H1 (cell line): ENCODE results near the gene NUAK1. TPM values are rescaled to one million over a fixed set of nuclear protein-coding genes. Genes with fewer than 3 reads are reported as not detected.

Source experiments
- CTCF ChIA-PET: fragments of 300-600 bp; sonication (Branson Sonifier 250); formaldehyde crosslinking; loops from one replicate; lab custom pipeline; 2021; ENCODE audit not compliant: partially characterized antibody; lab: Charles Lee
- POLR2A ChIA-PET: fragments of 300-600 bp; sonication (Branson Sonifier 250); formaldehyde crosslinking; loops from one replicate; lab custom pipeline; 2021; ENCODE audit warnings: inconsistent platforms; ENCODE audit not compliant: partially characterized antibody; lab: Charles Lee
- DNase-seq, 2 experiments: peaks; one replicate each; pipeline versions ENCODE4 v3.0.0 to v3.0.0-alpha.2; 2010 to 2022; ENCODE audit warnings: low spot score in 2 of 2, low read depth in 1 of 2, mixed read lengths in 1 of 2
- FAIRE-seq: peaks from 2 replicates; lab custom pipeline; 2011; peaks lifted over from hg19 to GRCh38; lab: Jason Lieb, UNC
- H2AFZ ChIP-seq: 2 replicates; pipeline ENCODE4 v1.8.1; 2012; ENCODE audit warnings: low read length, inconsistent platforms
- H2AK5ac ChIP-seq: 2 replicates; pipeline ENCODE4 v1.6.1; 2013; ENCODE audit warnings: low read depth, low read length
- H2BK120ac ChIP-seq: replicated peaks from 2 replicates; pipeline ENCODE3; 2013; ENCODE audit warnings: low read depth, low read length, inconsistent platforms
- H2BK12ac ChIP-seq: 2 replicates; pipeline ENCODE4 v1.6.1; 2013; ENCODE audit warnings: low read depth, low read length
- H2BK15ac ChIP-seq: 2 replicates; pipeline ENCODE4 v1.6.1; 2013; ENCODE audit warnings: low read length
- H2BK20ac ChIP-seq: 2 replicates; pipeline ENCODE4 v1.6.1; 2013; ENCODE audit warnings: low read length
- H2BK5ac ChIP-seq: 2 replicates; pipeline ENCODE4 v1.6.1; 2013; ENCODE audit warnings: low read depth, low read length
- H3K14ac ChIP-seq: 2 replicates; pipeline ENCODE4 v1.6.1; 2013; ENCODE audit warnings: inconsistent platforms; ENCODE audit not compliant: insufficient read length
- H3K18ac ChIP-seq: 2 replicates; pipeline ENCODE4 v1.6.1; 2013; ENCODE audit warnings: low read length; ENCODE audit errors: extremely low read depth
- H3K23ac ChIP-seq: 2 replicates; pipeline ENCODE4 v1.6.1; 2013; ENCODE audit warnings: inconsistent platforms; ENCODE audit not compliant: insufficient read length
- H3K23me2 ChIP-seq: 2 replicates; pipeline ENCODE4 v1.6.1; 2013; ENCODE audit warnings: low read depth, low read length
- H3K27ac ChIP-seq: 2 replicates; pipeline ENCODE4 v1.6.1; 2011; ENCODE audit warnings: low read depth, low read length, inconsistent platforms
- H3K27me3 ChIP-seq, 4 experiments: replicated peaks in 1 of 4; 1 replicate in 1 of 4; 2 replicates in 3 of 4; pipeline versions ENCODE4 v1.6.1 to v1.8.1; 2011 to 2013; ENCODE audit warnings: low read length in 3 of 4, mild to moderate bottlenecking in 3 of 4, inconsistent platforms in 2 of 4, mixed read lengths in 2 of 4, moderate library complexity in 1 of 4; ENCODE audit not compliant: control insufficient read depth in 3 of 4, insufficient read depth in 3 of 4; ENCODE audit errors: extremely low read depth in 1 of 4
- H3K36me3 ChIP-seq, 4 experiments: 2 replicates each; pipeline versions ENCODE4 v1.6.1 to v1.8.1; 2011 to 2013; ENCODE audit warnings: mild to moderate bottlenecking in 4 of 4, low read length in 3 of 4, moderate library complexity in 2 of 4, control low read depth in 1 of 4, inconsistent platforms in 1 of 4; ENCODE audit not compliant: insufficient read depth in 4 of 4, control insufficient read depth in 2 of 4
- H3K4ac ChIP-seq: replicated peaks from 2 replicates; pipeline ENCODE3; 2013; ENCODE audit warnings: low read length, low read depth, mixed read lengths, inconsistent platforms; ENCODE audit not compliant: insufficient read length
- H3K4me1 ChIP-seq, 4 experiments: replicated peaks in 1 of 4; 1 replicate in 1 of 4; 2 replicates in 3 of 4; pipeline versions ENCODE4 v1.6.1 to v1.8.1; 2011 to 2013; ENCODE audit warnings: low read length in 3 of 4, inconsistent platforms in 2 of 4, mixed read lengths in 1 of 4; ENCODE audit not compliant: insufficient read depth in 4 of 4, control insufficient read depth in 3 of 4
- H3K4me2 ChIP-seq, 2 experiments: 2 replicates each; pipeline versions ENCODE4 v1.6.1 to v1.8.1; 2011 to 2013; ENCODE audit warnings: low read depth in 2 of 2, low read length in 2 of 2, control low read depth in 1 of 2, inconsistent platforms in 1 of 2, mild to moderate bottlenecking in 1 of 2; ENCODE audit not compliant: insufficient read depth in 1 of 2
- H3K4me3 ChIP-seq, 4 experiments: fragments of 200-600, 300-600 bp in 1 of 4; sonication (generic), shearing (Covaris generic), sonication (Bioruptor Twin) in 1 of 4; 2 replicates each; pipeline versions ENCODE4 v1.5.1 to v1.8.1; 2011 to 2016; ENCODE audit warnings: low read length in 4 of 4, low read depth in 3 of 4, control low read depth in 2 of 4, inconsistent platforms in 2 of 4, mild to moderate bottlenecking in 2 of 4, mixed read lengths in 1 of 4, moderate library complexity in 1 of 4; ENCODE audit not compliant: insufficient read depth in 2 of 4; ENCODE audit errors: extremely low read depth in 1 of 4
- H3K56ac ChIP-seq: replicated peaks from 2 replicates; pipeline ENCODE3; 2013; ENCODE audit warnings: low read depth, mild to moderate bottlenecking, mixed read lengths, low read length, inconsistent platforms; ENCODE audit not compliant: insufficient read length
- H3K79me1 ChIP-seq: 2 replicates; pipeline ENCODE4 v1.6.1; 2013; ENCODE audit warnings: low read depth, low read length, control low read depth
- H3K79me2 ChIP-seq, 2 experiments: 2 replicates each; pipeline versions ENCODE4 v1.6.1 to v1.8.1; 2012 to 2013; ENCODE audit warnings: low read length in 2 of 2, mild to moderate bottlenecking in 2 of 2, inconsistent platforms in 1 of 2; ENCODE audit not compliant: insufficient read depth in 2 of 2, control insufficient read depth in 1 of 2
- H3K9ac ChIP-seq, 4 experiments: replicated peaks in 1 of 4; 1 replicate in 1 of 4; 2 replicates in 3 of 4; pipeline versions ENCODE4 v1.6.1 to v1.8.1; 2011 to 2013; ENCODE audit warnings: low read depth in 3 of 4, low read length in 3 of 4, control low read depth in 2 of 4, mild to moderate bottlenecking in 2 of 4, moderate library complexity in 2 of 4, inconsistent platforms in 1 of 4; ENCODE audit errors: extremely low read depth in 1 of 4
- H3K9me3 ChIP-seq, 2 experiments: 2 replicates each; pipeline versions ENCODE4 v1.6.1 to v1.8.1; 2012 to 2013; ENCODE audit warnings: mild to moderate bottlenecking in 2 of 2, moderate library complexity in 2 of 2, control low read depth in 1 of 2, inconsistent platforms in 1 of 2, low read depth in 1 of 2, low read length in 1 of 2, mixed read lengths in 1 of 2; ENCODE audit not compliant: insufficient read depth in 2 of 2
- H4K20me1 ChIP-seq, 2 experiments: replicated peaks in 1 of 2; 2 replicates each; pipeline versions ENCODE3 to v1.8.1; 2011 to 2013; ENCODE audit warnings: inconsistent platforms in 2 of 2, low read length in 2 of 2, mild to moderate bottlenecking in 1 of 2; ENCODE audit not compliant: insufficient read depth in 2 of 2, control insufficient read depth in 1 of 2
- H4K5ac ChIP-seq: 2 replicates; pipeline ENCODE4 v1.6.1; 2013; ENCODE audit warnings: low read length, low read depth, mixed read lengths, inconsistent platforms; ENCODE audit not compliant: insufficient read length
- H4K8ac ChIP-seq: 2 replicates; pipeline ENCODE4 v1.8.0; 2013; ENCODE audit warnings: mild to moderate bottlenecking, moderate library complexity, low read length, inconsistent platforms; ENCODE audit not compliant: insufficient read depth; ENCODE audit errors: extremely low read depth
- H4K91ac ChIP-seq: replicated peaks from 2 replicates; pipeline ENCODE3; 2013; ENCODE audit warnings: low read length, mixed read lengths, inconsistent platforms; ENCODE audit not compliant: insufficient read length
- ASH2L ChIP-seq: fragments of 200-600, 300-600 bp; sonication (generic); IDR thresholded peaks from one replicate; pipeline ENCODE4 v1.7.1; 2017; ENCODE audit warnings: low read length
- CTCF ChIP-seq, 3 experiments: IDR thresholded peaks; 1 replicate in 2 of 3; 2 replicates in 1 of 3; pipeline versions ENCODE4 v1.5.1 to v1.6.1; 2011; ENCODE audit warnings: low read length in 3 of 3, mild to moderate bottlenecking in 3 of 3, inconsistent platforms in 2 of 3, low read depth in 1 of 3, moderate library complexity in 1 of 3; ENCODE audit not compliant: insufficient read depth in 1 of 3; ENCODE audit errors: control extremely low read depth in 1 of 3
- GTF2F1 ChIP-seq: IDR thresholded peaks from 2 replicates; pipeline ENCODE4 v1.6.1; 2012; ENCODE audit warnings: low read depth, low read length, improper control_type of control experiment, borderline replicate concordance
- KDM1A ChIP-seq: fragments of 200-600, 300-600 bp; sonication (generic); IDR thresholded peaks from 2 replicates; pipeline ENCODE4 v1.7.1; 2016; ENCODE audit warnings: mild to moderate bottlenecking, low read length, borderline replicate concordance
- RAD21 ChIP-seq, 2 experiments: IDR thresholded peaks in 1 of 2; conservative IDR thresholded peaks in 1 of 2; 2 replicates each; pipeline ENCODE4 v1.6.1; 2011; ENCODE audit warnings: low read depth in 2 of 2, low read length in 2 of 2, improper control_type of control experiment in 1 of 2, inconsistent platforms in 1 of 2, mild to moderate bottlenecking in 1 of 2, moderate library complexity in 1 of 2
- SP2 ChIP-seq: IDR thresholded peaks from 2 replicates; pipeline ENCODE4 v1.6.1; 2012; ENCODE audit warnings: mild to moderate bottlenecking, low read length, inconsistent platforms
- WGBS, 2 experiments: shearing (Covaris generic) in 1 of 2; methylation state at CpG; one replicate each; pipeline versions ENCODE4 v1.1.6 to v1.1.7; 2013 to 2015; ENCODE audit warnings: low lambda C conversion rate in 2 of 2, mixed read lengths in 2 of 2, inconsistent platforms in 1 of 2, low coverage in 1 of 2, missing lambda C conversion rate in 1 of 2; ENCODE audit not compliant: insufficient replicate concordance in 2 of 2, insufficient coverage in 1 of 2, insufficient read length in 1 of 2; ENCODE audit errors: extremely low coverage in 1 of 2, missing lambda C conversion rate in 1 of 2; 5-methylcytosine and 5-hydroxymethylcytosine counted together
- polyA plus RNA-seq, 7 experiments: library from polyadenylated mRNA; depleted of rRNA in 3 of 7; stranded (reverse) in 5 of 7; unstranded in 2 of 7; fragments of >200 nt in 5 of 7; fragments of 200-250 nt in 2 of 7; gene quantifications; 1 replicate in 5 of 7; 2 replicates in 1 of 7; 4 replicates in 1 of 7; pipeline versions ENCODE4 v1.2.1 to v1.2.3, GENCODE V29; 2011 to 2013; ENCODE audit warnings: missing spikeins in 2 of 7, mixed read lengths in 2 of 7
- total RNA-seq: library from RNA; stranded (reverse); fragmentation: NEBNext Ultra II Directional; extraction: Animal tissue kit (Norgen Biotek cat#: 25700); gene quantifications from 2 replicates; pipeline ENCODE4 v1.2.1, GENCODE V29; 2021

NUAK1 gene
- total and polyA plus RNA-seq, 2 of the 8 experiments (the other 6 are each of a cell fraction or from before 2014, with no cell fraction given), result 6.7 to 18.2 TPM

GRCh38 chr12:106031761-106032622 is 106.8 kb downstream of the NUAK1 start:
- no peaks in the 10 kb centered on the region; a peak in 1 of 7 replicates for H3K27me3 ChIP-seq
- H4K5ac ChIP-seq, result no peak overlapping the region
- no peaks in the 10 kb centered on the region for H3K79me2 ChIP-seq
- H2BK15ac ChIP-seq, result no peak overlapping the region
- H4K8ac ChIP-seq, result no peak overlapping the region
- peaks cover 0 to 8% (median 3%) of the 10 kb centered on the region in 4 experiments; a peak in 4 of 7 replicates for H3K4me1 ChIP-seq
- H3K4me3 ChIP-seq, result no peak overlapping the region
- H2BK12ac ChIP-seq, result no peak overlapping the region
- H2BK120ac ChIP-seq, result no peak overlapping the region
- no peaks in the 10 kb centered on the region for H3K79me1 ChIP-seq
- no peak overlapping the region for H2BK20ac ChIP-seq
- ChIA-PET POLR2A (interaction anchor here (1.1 kb wide), 1 partner anchor 14 kb away, joined by 3 read pairs; no protein-coding TSS in a partner anchor), CTCF (interaction anchor here (0.6 to 2.1 kb wide), 7 partner anchors 13 to 117 kb away, joined by 3 to 9 read pairs (median 3); no protein-coding TSS in a partner anchor)
- H2AK5ac ChIP-seq, result no peak overlapping the region
- no peaks in the 10 kb centered on the region for H3K9me3 ChIP-seq
- no peak overlapping the region for H2AFZ ChIP-seq
- FAIRE-seq (no peak), DNase-seq (no peak)
- no peak overlapping the region for H3K56ac ChIP-seq
- no peaks in the 10 kb centered on the region for H4K20me1 ChIP-seq
- H3K36me3 ChIP-seq, result no peaks in the 10 kb centered on the region
- H4K91ac ChIP-seq, result no peak overlapping the region
- no peak overlapping the region for H3K9ac ChIP-seq
- WGBS, 2 experiments, result 88% methylated on average over 4 of the region's 4 CpGs; no CpG with 5 or more reads in 1 of the 2 experiments
- TF ChIP-seq RAD21 (IDR thresholded peaks at IDR 0.05 in 1 of 2, conservative IDR thresholded peaks at IDR 0.05 in 1 of 2; ENCODE audit: low read depth in 2 of 2, low read length in 2 of 2) (peak; percentile 29 to 58; a peak in 2 of 4 replicates), KDM1A (0 out of 2 replicates have a peak, but pooled peaks have one; percentile 27), CTCF (IDR thresholded peaks at IDR 0.05; ENCODE audit: control extremely low read depth in 1 of 3, insufficient read depth in 1 of 3, low read depth in 1 of 3, low read length in 3 of 3) (peak; percentile 16 to 20 (median 16); a peak in 3 of 4 replicates), ASH2L (no peak), GTF2F1 (no peak), SP2 (no peak)
- no peak overlapping the region for H3K18ac ChIP-seq
- no peak overlapping the region for H3K4me2 ChIP-seq
- no peak overlapping the region for H3K27ac ChIP-seq
- no peak overlapping the region for H2BK5ac ChIP-seq
- H3K23ac ChIP-seq, result no peak overlapping the region
- no peaks in the 10 kb centered on the region; the same call in none of the 2 replicates for H3K23me2 ChIP-seq
- no peak overlapping the region for H3K4ac ChIP-seq
- no peak overlapping the region for H3K14ac ChIP-seq
